Measurements from ENCODE around the gene RASL12.

Gene RASL12

GRCh38 chr15:65092911-65093792 is 25.4 kb upstream of the RASL12 start:
- DNase-seq (ENCODE audit: low spot score): no peak

GRCh38 chr15:65091946-65092770 is 24.4 kb upstream of the RASL12 start:
- no peak for DNase-seq (ENCODE audit: low spot score)

- DNase-seq (ENCODE audit: low spot score): no peak
Observed at GRCh38 chr15:65089206-65089824, 21.5 kb upstream of the RASL12 start.

GRCh38 chr15:65088643-65089021 is 20.8 kb upstream of the RASL12 start:
- no peak for DNase-seq (ENCODE audit: low spot score)

- peak; percentile 30 for DNase-seq (ENCODE audit: low spot score)
Observed at GRCh38 chr15:65087873-65088642, 20.3 kb upstream of the RASL12 start.

- DNase-seq (ENCODE audit: low spot score): no peak
Observed at GRCh38 chr15:65087411-65087810, 19.6 kb upstream of the RASL12 start.

GRCh38 chr15:65086680-65087111 is 18.9 kb upstream of the RASL12 start:
- no peak for DNase-seq (ENCODE audit: low spot score)

- DNase-seq (ENCODE audit: low spot score): peak; percentile 45
Observed at GRCh38 chr15:65085990-65086679, 18.3 kb upstream of the RASL12 start.

- DNase-seq (ENCODE audit: low spot score): no peak
Observed at GRCh38 chr15:65085207-65085753, 17.5 kb upstream of the RASL12 start.

GRCh38 chr15:65084500-65085206 is 16.9 kb upstream of the RASL12 start:
- no peak for DNase-seq (ENCODE audit: low spot score)

GRCh38 chr15:65083262-65083701 is 15.5 kb upstream of the RASL12 start:
- no peak for DNase-seq (ENCODE audit: low spot score)

- no peak for DNase-seq (ENCODE audit: low spot score)
Observed at GRCh38 chr15:65082303-65082953, 14.6 kb upstream of the RASL12 start.

- no peak for DNase-seq (ENCODE audit: low spot score)
Observed at GRCh38 chr15:65081758-65082157, 14.0 kb upstream of the RASL12 start.

- no peak for DNase-seq (ENCODE audit: low spot score)
Observed at GRCh38 chr15:65081270-65081669, 13.5 kb upstream of the RASL12 start.

- DNase-seq (ENCODE audit: low spot score): no peak
Observed at GRCh38 chr15:65079580-65079979, 11.8 kb upstream of the RASL12 start.

- peak; percentile 79 for DNase-seq (ENCODE audit: low spot score)
Observed at GRCh38 chr15:65077981-65078352, 10.2 kb upstream of the RASL12 start.

- DNase-seq (ENCODE audit: low spot score): no peak
Observed at GRCh38 chr15:65077291-65077980, 9.6 kb upstream of the RASL12 start.

- no peak for DNase-seq (ENCODE audit: low spot score)
Observed at GRCh38 chr15:65076486-65077290, 8.9 kb upstream of the RASL12 start, which contains the start of gene KBTBD13. KBTBD13 (plus strand) TSS chr15:65076746; CDS start chr15:65076816, 70 bp downstream.

Data from GM03348 (cell line).